NCI-H1436 (cell line): ENCODE data around the gene C17orf67.

Experiments
- DNase-seq: peaks from one replicate; lab custom pipeline; 2025; lab: John Stamatoyannopoulos, UW

The C17orf67 gene

GRCh38 chr17:56808503-56808902 lies 25.2 kb downstream of the C17orf67 start:
- DNase-seq = no peak

GRCh38 chr17:56807723-56808122 lies 26.0 kb downstream of the C17orf67 start:
- no peak for DNase-seq

- DNase-seq = no peak
Measured at GRCh38 chr17:56806949-56807348, 26.8 kb downstream of the C17orf67 start.

- DNase-seq = no peak
Measured at GRCh38 chr17:56804454-56804853, 29.3 kb downstream of the C17orf67 start.

GRCh38 chr17:56803071-56803470 lies 30.6 kb downstream of the C17orf67 start:
- DNase-seq = no peak

GRCh38 chr17:56801459-56802178 lies 32.1 kb downstream of the C17orf67 start:
- DNase-seq = no peak

- peak; percentile 77 for DNase-seq
Measured at GRCh38 chr17:56798916-56799315, 34.8 kb downstream of the C17orf67 start.

GRCh38 chr17:56796536-56796935 lies 37.2 kb downstream of the C17orf67 start:
- no peak for DNase-seq

- DNase-seq = no peak
Measured at GRCh38 chr17:56795221-56795865, 38.4 kb downstream of the C17orf67 start.

- no peak for DNase-seq
Measured at GRCh38 chr17:56793957-56794356, 39.8 kb downstream of the C17orf67 start.

GRCh38 chr17:56793531-56793930 lies 40.2 kb downstream of the C17orf67 start:
- no peak for DNase-seq

- no peak for DNase-seq
Measured at GRCh38 chr17:56792267-56792666, 41.5 kb downstream of the C17orf67 start.

GRCh38 chr17:56786989-56787482 lies 46.7 kb downstream of the C17orf67 start:
- DNase-seq = peak; percentile 20

GRCh38 chr17:56785997-56786680 lies 47.6 kb downstream of the C17orf67 start:
- no peak for DNase-seq

- no peak for DNase-seq
Measured at GRCh38 chr17:56785405-56785804, 48.3 kb downstream of the C17orf67 start.

- no peak for DNase-seq
Measured at GRCh38 chr17:56782338-56782737, 51.4 kb downstream of the C17orf67 start.

GRCh38 chr17:56781906-56782305 lies 51.8 kb downstream of the C17orf67 start:
- no peak for DNase-seq

- DNase-seq = peak; percentile 68
Measured at GRCh38 chr17:56779898-56780777, 53.6 kb downstream of the C17orf67 start.

GRCh38 chr17:56779322-56779721 lies 54.4 kb downstream of the C17orf67 start:
- no peak for DNase-seq

GRCh38 chr17:56778898-56779297 lies 54.8 kb downstream of the C17orf67 start:
- DNase-seq = no peak

GRCh38 chr17:56777859-56778258 lies 55.9 kb downstream of the C17orf67 start:
- DNase-seq = no peak

GRCh38 chr17:56774650-56775049 lies 59.1 kb downstream of the C17orf67 start:
- DNase-seq = no peak
